ENCODE data around the gene SLC1A7.

The SLC1A7 gene

GRCh38 chr1:53114090-53114489 is 28.3 kb downstream of the SLC1A7 start:
- TF ChIP-seq CTCF (IDR thresholded peaks at IDR 0.05) = no peak
- DNase-seq (ENCODE audit: low spot score) = no peak
- H3K4me3 ChIP-seq = no peak overlapping the region
- H3K27ac ChIP-seq = peak overlapping the region in 1 of 2 donors; percentile 75

- Histone ChIP-seq H3K27ac (peak overlapping the region in 1 of 2 donors; percentile 75), H3K4me3 (no peak overlapping the region)
- DNase-seq (ENCODE audit: low spot score) = no peak
- TF ChIP-seq CTCF (IDR thresholded peaks at IDR 0.05) = no peak
These were observed 29.6 kb downstream of the SLC1A7 start for GRCh38 chr1:53112861-53113260.

GRCh38 chr1:53112271-53112774 is 30.1 kb downstream of the SLC1A7 start:
- H3K27ac ChIP-seq = peak overlapping the region in 1 of 2 donors; percentile 75
- peak overlapping the region; percentile 1 for H3K4me3 ChIP-seq
- TF ChIP-seq CTCF (IDR thresholded peaks at IDR 0.05) = no peak
- DNase-seq (ENCODE audit: low spot score) = no peak

- TF ChIP-seq CTCF (IDR thresholded peaks at IDR 0.05) = no peak
- Histone ChIP-seq H3K27ac (peak overlapping the region in 1 of 2 donors; percentile 75), H3K4me3 (peak overlapping the region; percentile 1)
- DNase-seq (ENCODE audit: low spot score) = no peak
These were observed 30.7 kb downstream of the SLC1A7 start for GRCh38 chr1:53111693-53112092.

GRCh38 chr1:53111073-53111556 is 31.3 kb downstream of the SLC1A7 start:
- no peak for TF ChIP-seq CTCF (IDR thresholded peaks at IDR 0.05)
- Histone ChIP-seq H3K4me3 (no peak overlapping the region), H3K27ac (no peak overlapping the region)
- no peak for DNase-seq (ENCODE audit: low spot score)

GRCh38 chr1:53110370-53111072 is 31.9 kb downstream of the SLC1A7 start:
- H3K4me3 ChIP-seq = no peak overlapping the region
- no peak for DNase-seq (ENCODE audit: low spot score)
- TF ChIP-seq CTCF (IDR thresholded peaks at IDR 0.05) = no peak
- H3K27ac ChIP-seq = no peak overlapping the region
